Stomach (tissue), 9 donors: ENCODE data around the gene GJB2. TPM values are rescaled to one million over a fixed set of nuclear protein-coding genes. Genes with fewer than 3 reads are reported as not detected.

ENCODE experiments used
- DNase-seq, 2 donors: peaks; one replicate each; pipeline versions ENCODE4 v3.0.0 to v3.0.0-alpha.2; 2013 to 2019
- H3K27ac ChIP-seq, 5 donors: fragments of 200-600 bp in 4 of 5; sonication (generic) in 4 of 5; one replicate each; pipeline ENCODE4 v1.5.1; 2013 to 2019; ENCODE audit warnings: mild to moderate bottlenecking in 1 of 5, moderate library complexity in 1 of 5
- H3K27me3 ChIP-seq, 3 donors: fragments of 200-600 bp; sonication (generic); one replicate each; pipeline ENCODE4 v1.5.1; 2017 to 2019; ENCODE audit warnings: mixed run types in 1 of 3
- H3K36me3 ChIP-seq, 4 donors: fragments of 200-600 bp; sonication (generic); 1 replicate in 3 of 4; 2 replicates in 1 of 4; pipeline ENCODE4 v1.5.1; 2016 to 2019
- H3K4me1 ChIP-seq, 4 donors: fragments of 200-600 bp; sonication (generic); one replicate each; pipeline ENCODE4 v1.5.1; 2016 to 2019
- H3K4me3 ChIP-seq, 4 donors: fragments of 200-600 bp; sonication (generic) in 3 of 4; one replicate each; pipeline ENCODE4 v1.5.1; 2016 to 2019; ENCODE audit warnings: mild to moderate bottlenecking in 1 of 4
- H3K9me3 ChIP-seq, 4 donors: fragments of 200-600 bp; sonication (generic); one replicate each; pipeline ENCODE4 v1.5.1; 2016 to 2019
- EP300 ChIP-seq: sonication (generic); formaldehyde crosslinking; IDR thresholded peaks from one replicate; pipeline ENCODE4 v1.6.1; 2017; ENCODE audit warnings: antibody characterized with exemption
- POLR2A ChIP-seq, 4 donors: fragments of 450-650 bp; IDR thresholded peaks; one replicate each; pipeline ENCODE4 v1.6.1; 2016; ENCODE audit warnings: antibody characterized with exemption in 4 of 4, control low read depth in 2 of 4, mild to moderate bottlenecking in 1 of 4, moderate library complexity in 1 of 4
- POLR2AphosphoS5 ChIP-seq, 3 donors: sonication (generic); formaldehyde crosslinking; IDR thresholded peaks; one replicate each; pipeline ENCODE4 v1.6.1; 2016; ENCODE audit warnings: antibody characterized with exemption in 3 of 3
- WGBS, 5 donors: extraction: QIAGEN DNeasy Blood & Tissue Kit in 3 of 5; methylation state at CpG; one replicate each; pipeline versions ENCODE4 v1.1.5 to v1.1.7; 2013 to 2018; 5-methylcytosine and 5-hydroxymethylcytosine counted together
- intact Hi-C: fragments of 100-400 bp; cut with DNase I; formaldehyde crosslinking; loops from one replicate; pipeline ENCODE4 v1.15.1; 2023; ENCODE audit warnings: low total_unique reads
- polyA plus RNA-seq, 3 donors: library from polyadenylated mRNA; stranded (reverse); fragments of 200-250 nt; gene quantifications; one replicate each; pipeline ENCODE4 v1.2.3, GENCODE V29; 2013
- total RNA-seq, 5 donors: library from RNA; depleted of rRNA; stranded (reverse); fragments of >200 nt; gene quantifications; one replicate each; pipeline versions ENCODE4 v1.1.0 to v1.2.3, GENCODE V29; 2014 to 2016
- TF ChIP-seq, protein P1 (sequence below), 7 experiments: fragments of 450-650 bp in 4 of 7; fragments of 200-600 bp in 3 of 7; sonication (generic) in 3 of 7; IDR thresholded peaks; one replicate each; pipeline ENCODE4 v1.5.1; 2016 to 2019; ENCODE audit warnings: antibody characterized with exemption in 7 of 7, control low read depth in 2 of 7, mild to moderate bottlenecking in 1 of 7
- donor health status: healthy with polysubstance abuse.
- donor health status: Bipolar disorder and iron deficiency.
- donor health status: healthy.

The GJB2 gene
- total and polyA plus RNA-seq, 8 donors, result 0.58 to 102 (median 2.3) TPM; not detected in 1

DNA sequence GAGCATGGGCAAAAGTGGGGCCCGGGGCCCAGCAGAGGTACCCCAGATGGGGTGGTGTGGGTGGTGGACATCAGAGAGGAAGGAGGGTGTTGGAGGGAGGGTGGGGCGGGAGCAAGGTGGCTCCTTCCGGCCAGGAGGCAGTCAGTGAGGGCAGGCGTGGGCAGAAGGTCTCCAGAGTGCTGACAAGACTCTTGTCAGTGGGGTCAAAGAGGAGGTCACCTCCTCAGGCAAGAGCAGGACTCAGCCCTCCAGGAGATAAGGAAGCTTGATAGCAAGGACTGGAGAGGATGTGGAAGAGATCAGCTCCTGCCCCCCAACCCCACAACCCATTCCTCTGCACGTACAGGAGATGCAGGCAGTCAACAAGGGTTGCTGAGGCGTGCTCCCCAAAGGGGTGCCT is 41.7 kb downstream of the GJB2 start:
- no peak for DNase-seq
- H3K27me3 ChIP-seq, result peaks cover 0 to 86% (median 18%) of the 10 kb centered on the region in 3 donors
- intact Hi-C loops, result no loop called here
- no peaks in the 10 kb centered on the region for H3K4me1 ChIP-seq
- 61 to 80% (median 73%) methylated on average over 5 to 6 of the region's 6 CpGs for WGBS, 5 donors
- H3K4me3 ChIP-seq, result no peak overlapping the region
- no peaks in the 10 kb centered on the region for H3K9me3 ChIP-seq
- no peaks in the 10 kb centered on the region for H3K36me3 ChIP-seq
- no peak for TF ChIP-seq POLR2AphosphoS5 (IDR thresholded peaks at IDR 0.05)
- TF ChIP-seq, protein P1, sequence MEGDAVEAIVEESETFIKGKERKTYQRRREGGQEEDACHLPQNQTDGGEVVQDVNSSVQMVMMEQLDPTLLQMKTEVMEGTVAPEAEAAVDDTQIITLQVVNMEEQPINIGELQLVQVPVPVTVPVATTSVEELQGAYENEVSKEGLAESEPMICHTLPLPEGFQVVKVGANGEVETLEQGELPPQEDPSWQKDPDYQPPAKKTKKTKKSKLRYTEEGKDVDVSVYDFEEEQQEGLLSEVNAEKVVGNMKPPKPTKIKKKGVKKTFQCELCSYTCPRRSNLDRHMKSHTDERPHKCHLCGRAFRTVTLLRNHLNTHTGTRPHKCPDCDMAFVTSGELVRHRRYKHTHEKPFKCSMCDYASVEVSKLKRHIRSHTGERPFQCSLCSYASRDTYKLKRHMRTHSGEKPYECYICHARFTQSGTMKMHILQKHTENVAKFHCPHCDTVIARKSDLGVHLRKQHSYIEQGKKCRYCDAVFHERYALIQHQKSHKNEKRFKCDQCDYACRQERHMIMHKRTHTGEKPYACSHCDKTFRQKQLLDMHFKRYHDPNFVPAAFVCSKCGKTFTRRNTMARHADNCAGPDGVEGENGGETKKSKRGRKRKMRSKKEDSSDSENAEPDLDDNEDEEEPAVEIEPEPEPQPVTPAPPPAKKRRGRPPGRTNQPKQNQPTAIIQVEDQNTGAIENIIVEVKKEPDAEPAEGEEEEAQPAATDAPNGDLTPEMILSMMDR (IDR thresholded peaks at IDR 0.05), result no peak
- TF ChIP-seq EP300, result no peak
- no peak for TF ChIP-seq POLR2A (IDR thresholded peaks at IDR 0.05)
- H3K27ac ChIP-seq, result no peak overlapping the region

DNA sequence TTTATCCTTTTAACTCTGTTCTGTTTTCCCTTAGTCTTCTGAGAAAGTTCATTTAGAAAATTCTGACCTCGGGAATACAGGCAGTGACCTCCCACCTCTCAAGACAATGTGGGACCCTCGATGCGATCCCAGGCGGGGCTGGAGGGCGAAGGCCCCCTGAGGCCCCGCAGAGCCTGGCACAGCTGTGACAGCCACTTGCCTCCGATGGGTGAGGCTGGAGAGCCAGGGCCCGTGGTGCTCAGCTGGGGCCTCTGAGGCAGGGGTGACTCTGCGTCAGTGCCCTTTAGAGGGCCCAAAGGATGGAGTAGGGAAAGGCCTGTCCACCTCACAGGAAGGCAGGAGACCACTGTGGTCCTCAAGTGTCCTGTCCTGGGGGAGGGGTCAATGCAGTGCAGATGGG is 42.2 kb downstream of the GJB2 start:
- Histone ChIP-seq H3K27me3 (peaks cover 0 to 86% (median 15%) of the 10 kb centered on the region in 3 donors), H3K36me3 (no peaks in the 10 kb centered on the region), H3K4me3 (no peak overlapping the region), H3K4me1 (no peaks in the 10 kb centered on the region), H3K9me3 (no peaks in the 10 kb centered on the region), H3K27ac (no peak overlapping the region)
- DNase-seq, result no peak
- TF ChIP-seq EP300, result no peak
- intact Hi-C loops, result no loop called here
- WGBS, 5 donors, result 73 to 87% (median 77%) methylated on average over 9 of the region's 9 CpGs

DNA sequence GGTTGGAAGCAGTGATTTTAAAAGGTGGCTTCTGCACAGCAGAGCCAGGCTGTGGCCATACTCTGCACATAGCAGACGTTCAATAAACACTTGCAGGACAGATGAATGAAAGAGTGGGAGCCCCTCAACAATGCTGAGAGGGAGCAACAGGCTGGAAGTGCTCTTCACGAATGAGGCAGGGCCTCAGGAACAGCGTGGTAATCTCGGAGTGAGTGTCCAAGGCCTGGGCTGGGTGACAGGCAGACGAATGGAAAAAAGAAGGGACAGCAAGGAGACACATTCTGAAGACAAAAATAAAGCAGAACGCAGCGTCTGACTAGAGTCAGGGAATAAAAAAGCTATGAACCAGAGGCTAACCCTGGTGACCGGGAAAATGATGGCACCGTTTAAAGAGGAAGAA is 43.0 kb downstream of the GJB2 start:
- H3K4me1 ChIP-seq, result no peaks in the 10 kb centered on the region
- 62 to 68% (median 62%) methylated on average over 9 of the region's 9 CpGs for WGBS, 5 donors
- intact Hi-C loops, result no loop called here
- no peaks in the 10 kb centered on the region for H3K9me3 ChIP-seq
- no peak overlapping the region for H3K27ac ChIP-seq
- H3K36me3 ChIP-seq, result no peaks in the 10 kb centered on the region
- no peak for DNase-seq
- H3K27me3 ChIP-seq, result peaks cover 0 to 84% (median 15%) of the 10 kb centered on the region in 3 donors
- H3K4me3 ChIP-seq, result no peak overlapping the region
- TF ChIP-seq, protein P1 (IDR thresholded peaks at IDR 0.05), result no peak
- TF ChIP-seq POLR2A (IDR thresholded peaks at IDR 0.05), result no peak
- TF ChIP-seq EP300, result no peak
- TF ChIP-seq POLR2AphosphoS5 (IDR thresholded peaks at IDR 0.05), result no peak

DNA sequence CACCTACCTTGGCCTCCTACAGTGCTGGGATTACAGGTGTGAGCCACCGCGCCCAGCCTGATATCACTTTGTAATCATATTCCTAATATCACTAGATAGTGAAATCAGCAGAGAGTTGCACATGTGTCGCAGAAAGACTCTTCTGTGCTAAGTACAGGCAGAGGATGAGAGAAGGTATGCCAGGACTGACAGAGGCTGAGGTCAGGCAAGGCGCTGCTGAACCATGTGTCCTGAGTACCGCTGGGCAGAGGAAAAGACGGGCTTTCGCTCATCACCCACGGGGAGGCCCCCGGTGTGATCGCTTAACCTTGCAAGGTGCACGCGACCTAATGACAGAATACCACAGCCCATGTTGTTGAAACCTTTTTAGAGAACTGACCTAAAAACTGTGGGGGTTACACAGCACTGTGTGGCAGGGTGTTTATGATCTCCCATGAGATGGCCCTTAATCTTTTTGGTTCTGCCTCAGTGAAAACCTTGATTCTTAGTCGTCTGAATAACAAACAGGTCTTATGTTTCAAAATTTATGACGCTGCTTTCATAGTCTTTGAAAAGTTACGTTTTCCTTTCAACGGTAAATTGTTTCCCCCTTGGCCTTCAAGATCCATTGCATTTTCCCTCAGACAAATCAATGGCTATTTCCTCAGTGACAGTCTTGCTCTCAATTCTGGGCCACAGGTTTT is 44.1 kb downstream of the GJB2 start:
- Histone ChIP-seq H3K4me3 (no peak overlapping the region), H3K36me3 (no peaks in the 10 kb centered on the region), H3K27me3 (peaks cover 0 to 84% (median 15%) of the 10 kb centered on the region in 3 donors), H3K27ac (no peak overlapping the region), H3K4me1 (no peaks in the 10 kb centered on the region), H3K9me3 (no peaks in the 10 kb centered on the region)
- intact Hi-C loops, result no loop called here
- WGBS, 5 donors, result 89 to 94% (median 90%) methylated on average over 16 of the region's 16 CpGs
- no peak for DNase-seq
- TF ChIP-seq EP300 (no peak), POLR2AphosphoS5 (IDR thresholded peaks at IDR 0.05) (no peak), POLR2A (IDR thresholded peaks at IDR 0.05) (no peak)
- TF ChIP-seq, protein P1 (IDR thresholded peaks at IDR 0.05), result no peak

DNA sequence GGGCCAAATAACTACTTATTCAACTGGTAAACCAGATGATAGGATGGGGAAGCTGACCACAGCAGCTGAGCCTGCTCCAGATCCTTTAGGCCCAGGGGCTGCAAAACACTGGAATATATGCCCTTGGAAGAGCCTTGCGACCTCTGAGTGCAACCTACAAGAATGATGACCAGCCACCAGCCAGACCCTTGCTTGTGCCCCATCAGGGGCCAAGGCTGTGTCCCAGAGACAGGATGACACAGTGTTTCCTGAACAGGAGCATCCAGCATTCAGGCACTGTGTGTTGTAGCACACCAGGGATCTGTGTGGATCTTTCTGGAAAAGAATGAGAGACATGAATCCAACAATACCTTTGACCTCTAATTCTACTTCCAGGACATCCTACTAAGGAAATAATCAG is 46.4 kb downstream of the GJB2 start:
- no peaks in the 10 kb centered on the region for H3K9me3 ChIP-seq
- no peak overlapping the region for H3K4me3 ChIP-seq
- TF ChIP-seq POLR2AphosphoS5 (IDR thresholded peaks at IDR 0.05) (no peak), EP300 (no peak), POLR2A (IDR thresholded peaks at IDR 0.05) (no peak)
- TF ChIP-seq, protein P1 (IDR thresholded peaks at IDR 0.05), result no peak
- peaks cover 6 to 10% (median 9%) of the 10 kb centered on the region in 4 donors for H3K4me1 ChIP-seq
- WGBS, 5 donors, result 96 to 100% (median 100%) methylated on average over 1 of the region's 1 CpG
- no peak for DNase-seq
- H3K27ac ChIP-seq, result no peak overlapping the region
- intact Hi-C loops, result no loop called here
- H3K27me3 ChIP-seq, result peaks cover 0 to 90% (median 30%) of the 10 kb centered on the region in 3 donors
- no peaks in the 10 kb centered on the region for H3K36me3 ChIP-seq
